ENCODE data around the gene PEX7.

GRCh38 chr6:136873748-136874147 lies 51.4 kb downstream of the PEX7 start:
- TF ChIP-seq CTCF (IDR thresholded peaks at IDR 0.05) (no peak), POLR2A (IDR thresholded peaks at IDR 0.05) (no peak)
